SIG-M5 (cell line): ENCODE data around the gene CANT1.
"Not testable (repeated sequence)": the region's sequence is repeated elsewhere in the genome, so short reads cannot be mapped to it uniquely, and the experiment has no call there.

Source experiments
- DNase-seq: peaks from one replicate; lab custom pipeline; 2025; lab: John Stamatoyannopoulos, UW

The CANT1 gene

DNA sequence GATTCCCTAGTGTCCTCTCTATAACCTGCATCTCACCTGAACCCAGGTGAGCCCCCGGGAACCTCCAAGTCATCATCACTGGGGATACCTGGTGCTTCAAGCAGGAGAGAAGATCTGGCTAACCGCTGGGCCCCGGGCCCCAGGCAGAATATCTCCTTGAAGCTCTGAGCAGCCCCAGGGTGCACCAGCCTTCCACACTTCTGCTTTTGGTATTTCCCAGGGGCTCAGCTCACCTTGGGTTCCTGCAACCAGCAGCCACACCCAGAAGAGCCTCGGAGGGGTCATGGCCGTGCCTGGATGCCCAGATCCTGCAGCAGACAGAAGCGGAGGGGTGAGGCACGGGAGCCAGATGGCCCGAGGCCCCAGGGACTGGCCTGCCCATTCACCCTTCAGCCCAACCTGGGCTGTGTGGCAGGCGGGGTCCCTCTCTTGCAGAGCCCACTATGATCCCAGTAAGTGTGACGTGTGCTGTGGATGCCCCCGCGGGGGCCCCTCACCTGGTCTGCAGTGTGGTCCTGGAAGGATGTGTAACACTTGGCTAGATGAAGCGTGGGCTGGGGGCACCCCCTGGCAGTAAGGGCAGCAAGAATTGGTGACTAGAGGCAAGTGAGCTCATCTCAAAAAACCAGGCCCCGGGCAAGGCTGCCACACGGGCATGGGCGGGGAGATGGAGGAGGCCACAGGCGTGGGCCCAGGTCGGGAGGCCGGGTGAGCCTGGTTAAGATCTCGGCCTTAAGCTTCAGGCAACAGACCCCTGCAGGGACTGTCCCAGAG lies 32.5 kb downstream of the CANT1 start:
- DNase-seq = no peak

DNA sequence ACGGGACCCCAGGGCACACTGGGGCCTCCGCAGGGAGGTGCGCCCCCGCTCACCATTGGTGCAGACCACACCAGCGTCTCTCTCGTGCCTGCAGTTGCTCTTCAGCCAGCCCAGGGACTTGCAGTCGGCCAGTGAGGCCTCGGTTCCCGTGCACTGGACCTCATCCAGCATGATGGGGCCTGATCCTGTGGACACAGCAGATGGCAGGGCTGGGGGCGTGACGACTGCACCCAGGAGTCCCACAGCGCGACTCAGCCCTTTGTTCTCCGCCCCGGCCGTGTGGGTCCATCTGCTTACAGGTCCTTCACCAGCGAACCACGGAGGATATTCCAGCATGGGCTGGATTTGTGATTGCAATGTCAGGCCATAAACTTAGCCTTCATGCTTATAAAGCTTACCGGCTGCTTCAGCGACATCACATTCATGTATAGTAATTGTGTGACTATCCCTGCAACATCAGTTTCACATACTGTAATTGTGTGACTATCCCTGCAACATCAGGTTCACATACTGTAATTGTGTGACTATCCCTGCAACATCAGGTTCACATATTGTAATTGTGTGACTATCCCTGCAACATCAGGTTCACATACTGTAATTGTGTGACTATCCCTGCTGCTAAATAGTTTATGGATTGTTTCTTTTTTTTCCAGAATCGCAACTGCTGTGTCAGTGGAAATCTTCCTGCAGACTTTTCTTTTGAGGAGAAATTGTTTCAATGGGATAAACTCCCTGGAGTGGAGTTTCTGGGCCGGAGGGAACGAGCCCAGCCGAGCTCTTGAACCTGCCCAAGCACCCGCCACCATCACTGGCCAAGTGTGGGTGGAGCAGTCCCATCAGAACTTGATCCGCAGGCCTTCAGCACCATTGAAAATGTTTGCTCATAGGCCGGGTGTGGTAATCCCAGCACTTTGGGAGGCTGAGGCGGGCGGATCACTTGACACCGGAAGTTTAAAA lies 34.7 kb downstream of the CANT1 start:
- DNase-seq = no peak

DNA sequence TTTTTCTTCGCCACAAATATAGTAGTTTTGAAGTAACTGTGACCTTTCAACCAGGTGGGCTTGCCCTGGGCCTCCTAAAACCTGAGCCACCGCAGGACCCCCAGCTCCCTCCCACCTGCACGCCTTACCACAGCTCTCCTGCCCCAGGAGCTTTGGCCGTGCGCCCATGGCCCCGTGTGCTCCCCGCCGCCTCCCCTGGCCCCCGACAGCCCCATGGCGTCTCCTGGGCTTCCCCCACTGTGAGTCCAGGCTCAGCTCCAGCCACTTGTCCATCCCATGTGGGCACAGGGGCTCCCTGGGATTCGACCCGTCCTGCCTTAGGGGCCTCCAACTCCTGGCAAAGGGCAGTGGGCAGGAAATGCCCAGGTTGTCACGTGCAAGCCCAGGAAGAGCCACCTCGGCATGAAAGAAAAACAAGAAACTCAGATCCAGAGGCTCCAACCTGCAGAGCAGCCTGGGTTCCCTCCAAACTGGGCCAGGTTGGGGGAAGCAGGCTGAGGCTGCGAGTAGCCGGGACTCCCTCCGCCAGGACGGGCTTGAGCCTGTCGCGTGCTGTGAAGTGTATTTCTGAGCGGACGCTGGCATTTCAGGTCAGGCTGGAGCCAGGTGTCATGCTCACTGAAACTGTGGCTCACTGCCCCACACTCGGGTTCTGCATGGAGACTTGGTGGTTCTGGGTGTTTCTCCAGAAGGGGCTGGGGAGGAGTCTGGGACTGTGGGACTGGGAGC lies 35.6 kb downstream of the CANT1 start:
- DNase-seq = no peak

DNA sequence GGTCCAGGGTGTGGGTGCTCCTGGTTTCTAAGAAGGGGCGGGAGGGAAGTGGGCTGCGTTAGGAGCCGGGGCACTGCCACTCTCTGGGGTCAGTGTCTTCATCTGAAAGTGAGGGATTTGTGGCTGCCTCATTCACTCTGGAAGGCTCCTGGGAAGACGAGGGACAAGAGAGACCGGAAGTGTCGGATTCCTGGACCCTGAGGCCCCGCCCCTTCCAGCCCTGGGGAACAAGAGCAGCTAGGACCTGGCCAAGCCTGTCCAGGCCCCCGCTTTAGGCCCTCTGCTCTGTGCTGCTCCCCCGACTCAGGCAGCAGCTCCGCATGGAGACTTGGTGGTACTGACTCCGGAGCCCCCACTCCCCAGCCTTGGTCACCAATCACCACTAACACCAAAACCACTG lies 36.4 kb downstream of the CANT1 start:
- DNase-seq = no peak

DNA sequence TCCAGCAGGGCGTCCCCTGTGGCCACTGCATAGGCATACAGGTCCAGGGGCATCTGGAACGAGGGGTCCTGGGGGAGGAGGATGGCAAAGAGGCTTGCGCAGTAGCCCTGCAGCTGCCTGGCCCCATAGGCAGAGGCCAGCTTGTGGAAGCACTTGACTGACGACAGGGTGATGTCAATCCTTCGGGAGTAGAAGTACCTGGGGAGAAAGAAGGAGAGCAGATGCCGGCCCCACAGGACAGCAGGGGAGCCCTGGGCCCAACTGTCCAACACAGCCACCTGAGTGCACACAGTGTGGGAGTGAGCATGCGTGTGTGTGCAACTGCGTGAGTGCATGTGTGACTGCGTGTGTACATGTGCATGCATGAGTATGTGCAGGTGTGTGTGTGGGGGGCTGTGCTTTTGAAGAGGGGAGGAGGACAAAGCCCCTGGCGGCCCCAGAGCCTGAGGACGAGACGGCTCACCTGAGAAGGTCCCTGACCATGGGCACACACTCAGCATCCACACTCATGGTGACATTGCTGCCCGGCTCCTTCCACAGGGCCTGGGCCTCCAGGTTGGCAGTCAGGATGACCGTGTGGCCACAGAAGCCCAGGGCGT lies 37.0 kb downstream of the CANT1 start:
- no peak for DNase-seq

DNA sequence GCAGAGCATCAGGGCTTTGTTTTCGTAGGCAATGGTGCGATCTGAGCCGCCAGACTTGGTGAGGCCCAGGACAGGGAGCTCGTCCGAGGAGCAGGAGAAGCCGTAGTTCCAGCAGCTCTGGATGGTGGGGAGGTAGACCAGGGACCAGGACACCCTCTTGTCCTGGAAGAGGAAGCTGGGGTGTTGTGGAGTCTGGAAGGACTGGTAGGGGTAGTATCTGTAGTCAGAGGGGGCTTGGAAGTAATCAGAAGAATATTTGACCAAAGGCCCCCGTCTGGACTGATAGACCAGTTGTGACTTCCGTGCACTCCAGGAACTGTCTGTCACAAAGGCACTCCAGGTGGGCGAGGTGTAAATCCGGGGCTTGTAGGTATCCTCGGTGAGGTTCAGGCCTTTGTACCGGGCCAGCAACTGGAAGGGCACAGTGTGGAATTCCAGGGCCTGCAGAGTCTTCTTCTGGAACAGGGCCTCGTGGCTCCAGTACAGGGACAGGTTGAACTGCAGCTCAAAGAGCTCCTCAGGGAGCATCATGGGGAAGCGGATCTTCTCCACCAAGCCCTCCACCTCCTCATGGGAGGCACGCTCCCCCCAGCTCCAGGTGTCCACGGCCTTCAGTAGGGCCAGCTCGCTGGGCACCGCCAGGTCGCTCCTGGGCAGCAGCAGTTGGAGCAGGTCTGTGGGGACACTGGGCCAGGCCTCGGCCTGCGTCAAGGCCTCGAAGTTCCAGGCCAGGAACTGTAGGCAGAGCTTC lies 37.6 kb downstream of the CANT1 start:
- no peak for DNase-seq

DNA sequence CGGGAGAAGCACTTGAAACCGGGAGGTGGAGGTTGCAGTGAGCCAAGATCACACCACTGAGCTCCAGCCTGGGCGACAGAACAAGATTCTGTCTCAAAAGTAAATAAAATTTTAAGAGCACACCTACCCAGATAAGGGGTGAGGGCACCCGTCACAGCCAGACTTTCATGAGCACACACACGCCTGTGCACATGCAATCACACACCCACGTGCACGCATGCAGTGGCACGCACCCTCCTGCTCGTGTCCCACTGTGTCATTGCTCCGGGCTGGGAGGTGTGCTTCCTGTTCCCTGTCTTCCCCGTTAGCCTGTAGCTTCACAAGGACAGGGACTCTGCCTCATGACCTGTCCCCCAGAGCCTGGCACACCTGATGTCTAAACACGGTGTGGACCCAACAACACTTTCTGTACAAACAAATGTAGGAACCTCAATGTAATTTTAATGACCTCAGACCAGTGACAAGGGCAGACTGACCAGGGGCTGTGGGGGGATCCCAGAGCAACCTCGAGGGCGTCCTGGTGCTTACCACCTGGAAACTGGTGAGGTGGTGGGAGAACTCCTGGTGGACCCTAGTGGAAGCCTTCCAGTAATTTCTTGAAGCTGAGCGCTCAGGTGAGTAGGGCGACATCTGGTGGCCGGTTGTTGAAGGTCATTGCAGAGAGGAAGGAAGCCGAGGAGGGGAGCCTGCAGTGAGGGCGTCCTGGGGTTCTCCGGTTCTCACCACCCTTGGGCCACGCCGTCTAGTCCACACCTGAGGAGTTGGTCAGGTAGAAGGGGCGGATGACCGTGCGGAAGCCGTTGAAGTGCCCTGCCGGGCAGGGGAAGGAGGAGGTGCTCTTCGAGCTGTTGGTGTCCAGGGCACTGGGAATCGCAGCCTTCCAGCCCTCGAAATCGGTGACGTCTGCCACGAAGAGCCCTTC lies 38.5 kb downstream of the CANT1 start:
- peak; percentile 38 for DNase-seq

DNA sequence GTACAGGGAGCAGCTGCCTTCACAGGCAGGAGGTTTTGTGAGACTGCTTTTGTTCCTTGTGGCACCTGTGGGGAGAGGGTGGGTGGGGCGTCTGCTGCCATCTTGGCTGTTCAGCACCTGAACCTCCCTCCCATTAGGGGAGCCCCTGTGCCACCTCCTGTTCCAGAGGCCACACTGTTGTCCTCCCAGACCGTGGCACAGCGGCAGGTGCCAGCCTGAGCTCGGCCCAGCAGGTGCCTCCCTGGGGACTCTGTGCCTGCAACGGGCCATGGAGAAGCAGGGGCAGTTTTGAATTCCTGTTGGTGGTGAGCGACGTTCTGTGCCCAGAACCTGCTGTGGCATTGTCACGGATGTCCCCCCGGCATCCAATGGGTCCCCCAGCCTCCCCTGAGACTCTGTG lies 39.7 kb downstream of the CANT1 start:
- no peak for DNase-seq

DNA sequence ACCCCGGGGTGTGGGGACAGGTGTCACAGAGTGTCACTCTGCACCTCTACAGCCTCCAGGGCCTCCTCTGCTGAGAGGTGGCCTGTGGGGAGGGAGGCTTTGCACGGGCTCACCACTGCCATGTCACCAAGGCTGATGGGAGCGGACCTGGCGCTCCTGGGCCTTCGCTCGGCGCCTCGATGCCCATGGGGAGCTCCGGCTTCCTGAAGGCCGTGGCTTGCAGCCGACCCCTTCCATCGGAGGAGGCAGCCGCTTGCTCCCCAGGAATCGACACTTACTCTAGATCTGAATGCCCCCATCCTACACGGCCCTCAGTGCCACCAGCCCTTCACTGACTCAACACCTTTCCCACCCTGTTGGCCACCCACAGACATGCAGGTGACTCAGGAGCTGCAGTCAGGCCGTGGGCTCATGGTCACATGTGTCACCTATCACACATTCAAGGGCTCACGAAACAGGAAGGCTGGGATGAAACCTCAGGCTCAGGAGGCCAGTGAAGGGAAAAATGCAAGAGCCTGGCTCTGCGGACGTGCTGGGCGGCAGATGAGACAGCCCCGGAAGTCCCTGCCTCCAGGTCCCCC lies 41.7 kb downstream of the CANT1 start:
- DNase-seq = no peak

DNA sequence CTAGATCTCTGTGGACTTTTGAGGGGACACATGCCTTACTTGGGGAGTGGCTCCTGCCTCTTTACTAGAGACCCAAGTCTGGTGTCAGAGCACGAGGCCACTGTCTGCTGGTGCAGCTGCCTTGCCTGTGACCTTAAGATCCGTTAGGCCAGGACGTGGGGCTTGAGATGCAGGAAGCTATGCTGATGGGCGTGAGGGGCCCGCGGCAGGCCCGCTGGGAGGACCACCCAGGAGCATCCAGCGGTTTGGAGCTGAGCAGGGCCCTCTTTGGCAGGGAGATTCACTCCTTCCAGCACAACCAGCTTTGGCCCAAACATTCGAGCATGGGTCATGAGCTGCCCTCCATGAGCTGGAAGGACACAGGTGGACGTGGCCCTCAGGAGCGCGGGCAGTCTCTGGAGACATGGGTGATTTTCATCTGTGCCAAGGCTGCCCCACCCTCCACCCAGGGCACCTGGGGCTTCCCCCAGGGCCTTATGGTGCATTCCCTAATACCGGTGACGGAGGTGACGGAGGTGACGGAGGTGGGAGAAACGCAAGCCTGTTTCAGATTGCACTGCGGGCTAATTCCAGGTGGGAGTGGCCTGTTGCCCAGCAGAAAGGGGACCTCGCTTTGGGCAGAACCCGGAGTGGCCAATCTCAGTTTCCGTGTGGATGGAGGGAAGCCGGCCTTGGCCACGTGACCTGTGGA lies 42.5 kb downstream of the CANT1 start:
- no peak for DNase-seq

DNA sequence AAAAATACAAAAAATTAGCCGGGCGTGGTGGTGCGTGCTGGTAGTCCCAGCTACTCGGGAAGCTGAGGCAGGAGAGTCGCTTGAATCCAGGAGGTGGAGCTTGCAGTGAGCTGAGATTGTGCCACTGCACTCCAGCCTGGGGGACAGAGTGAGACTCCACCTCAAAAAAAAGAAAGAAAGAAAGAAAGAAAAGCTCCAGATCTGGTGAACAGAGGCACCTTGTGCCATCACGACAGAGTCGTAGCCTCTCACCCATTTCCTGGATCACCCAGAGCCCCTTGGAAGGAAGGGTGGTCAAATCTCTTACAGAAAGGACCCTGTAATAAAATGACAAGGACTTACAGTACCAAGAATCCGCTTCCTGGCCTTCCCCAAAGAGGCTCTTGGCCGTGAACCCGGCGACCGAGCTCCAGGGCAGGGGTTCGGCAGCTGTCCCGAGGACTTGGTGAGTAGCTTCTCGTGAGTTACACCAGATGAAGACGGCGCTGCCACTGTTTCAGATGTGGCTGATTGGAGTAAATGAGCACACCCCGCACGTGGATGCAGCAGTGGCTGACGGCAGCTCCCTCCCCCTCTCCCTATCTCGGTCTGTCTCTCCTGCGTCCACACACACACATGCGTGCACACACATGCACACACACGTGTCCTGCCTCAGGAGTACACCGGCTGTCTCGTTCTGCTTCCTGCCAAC lies 43.3 kb downstream of the CANT1 start:
- DNase-seq = no peak

DNA sequence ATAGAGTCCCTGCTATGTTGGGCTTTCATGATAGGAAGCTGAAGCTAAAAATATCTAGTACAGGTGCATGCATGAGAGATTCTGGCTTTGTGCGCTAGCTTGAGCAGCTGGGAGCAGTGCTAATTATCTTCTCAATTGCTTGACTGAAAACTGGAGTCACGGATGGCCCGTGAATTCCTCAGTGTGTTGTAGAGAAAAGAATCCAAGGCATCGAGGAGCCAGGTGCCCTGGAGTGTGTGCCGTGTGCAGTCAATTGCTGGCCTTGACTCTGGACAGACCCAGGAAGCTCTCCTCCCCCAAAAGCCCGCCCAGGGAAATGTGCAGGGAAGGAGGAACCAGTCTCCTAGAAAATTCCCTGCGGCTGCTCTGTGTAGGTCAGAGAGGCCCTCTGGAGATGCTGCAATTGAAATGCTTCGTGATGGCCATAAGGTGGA lies 44.1 kb downstream of the CANT1 start:
- no peak for DNase-seq

DNA sequence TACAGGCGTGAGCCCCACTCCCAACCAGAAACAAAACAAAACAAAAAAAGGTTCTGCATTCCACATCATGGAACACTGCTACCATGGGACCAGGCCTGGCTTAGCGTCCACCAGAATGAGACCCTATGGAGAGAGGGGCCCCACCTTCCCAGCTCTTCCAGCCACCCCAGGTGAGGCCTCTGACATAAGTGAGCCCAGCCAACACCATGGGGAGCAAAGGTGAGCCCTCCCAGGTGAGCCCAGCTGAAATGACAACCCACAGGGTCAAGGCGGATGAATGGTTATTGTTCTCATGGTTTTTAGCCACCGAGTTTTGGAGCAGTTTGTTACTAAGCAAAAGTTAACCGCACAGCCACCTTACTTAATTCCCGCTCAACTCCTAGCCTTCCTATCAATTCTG lies 46.2 kb downstream of the CANT1 start:
- DNase-seq = no peak

DNA sequence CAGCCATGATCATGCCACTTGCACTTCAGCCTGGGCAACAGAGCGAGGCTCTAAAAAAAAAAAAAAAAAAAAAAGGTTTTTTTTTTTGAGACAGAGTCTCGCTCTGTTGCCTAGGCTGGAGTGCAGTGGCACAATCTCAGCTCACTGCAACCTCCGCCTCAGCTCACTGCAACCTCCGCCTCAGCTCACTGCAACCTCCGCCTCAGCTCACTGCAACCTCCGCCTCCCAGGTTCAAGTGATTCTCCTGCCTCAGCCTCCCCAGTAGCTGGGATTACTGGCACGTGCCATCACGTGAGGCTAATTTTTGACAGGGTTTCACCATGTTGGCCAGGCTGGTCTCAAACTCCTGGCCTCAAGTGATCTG lies 46.6 kb downstream of the CANT1 start:
- not testable (repeated sequence) for DNase-seq

DNA sequence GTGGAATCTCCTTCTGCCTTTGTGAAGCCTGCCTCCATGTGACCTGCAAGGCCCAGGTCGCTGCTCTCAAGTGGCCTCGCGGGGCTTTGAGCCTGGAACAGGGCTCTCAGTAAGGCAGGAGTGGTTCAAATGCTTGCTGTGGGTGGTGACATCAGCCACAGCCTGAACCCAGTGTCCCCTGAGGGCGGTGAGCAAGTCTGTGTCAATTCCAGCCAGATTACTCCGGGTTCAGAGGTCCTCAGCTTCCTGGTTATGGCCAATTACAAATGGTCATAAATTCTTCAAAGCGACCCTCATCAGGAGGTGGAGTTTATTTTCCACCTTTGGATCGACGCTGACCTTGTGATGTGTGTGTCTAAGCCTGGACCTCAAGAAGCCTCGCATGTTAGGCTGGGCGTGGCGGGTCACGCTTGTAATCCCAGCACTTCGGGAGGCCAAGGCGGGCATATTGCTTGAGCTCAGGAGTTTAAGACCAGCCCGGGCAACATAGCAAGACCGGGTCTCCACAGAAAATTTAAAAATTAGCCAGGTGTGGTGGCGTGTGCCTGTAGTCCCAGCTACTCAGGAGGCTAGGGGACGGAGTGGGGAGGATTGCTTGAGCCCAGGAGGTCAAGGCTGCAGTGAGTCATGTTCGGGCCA lies 47.1 kb downstream of the CANT1 start:
- DNase-seq = no peak

DNA sequence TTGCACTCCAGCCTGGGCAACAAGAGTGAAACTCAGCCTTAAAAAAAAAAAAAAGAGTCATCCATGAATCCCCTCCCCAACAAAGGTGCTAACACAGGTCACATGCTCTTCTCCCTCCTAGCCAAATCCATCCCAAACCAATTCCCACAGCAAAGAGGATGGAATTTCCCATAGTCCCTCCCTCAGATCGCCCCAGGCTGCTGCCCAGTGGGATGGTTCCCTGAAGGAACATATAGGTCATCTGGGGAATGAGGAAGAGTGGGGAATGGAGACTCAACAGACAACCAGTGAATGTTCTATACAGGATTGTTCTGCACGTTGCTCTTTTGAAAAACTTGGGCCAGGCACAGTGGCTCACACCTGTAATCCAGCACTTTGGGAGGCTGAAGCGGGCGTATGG lies 48.0 kb downstream of the CANT1 start:
- no peak for DNase-seq

DNA sequence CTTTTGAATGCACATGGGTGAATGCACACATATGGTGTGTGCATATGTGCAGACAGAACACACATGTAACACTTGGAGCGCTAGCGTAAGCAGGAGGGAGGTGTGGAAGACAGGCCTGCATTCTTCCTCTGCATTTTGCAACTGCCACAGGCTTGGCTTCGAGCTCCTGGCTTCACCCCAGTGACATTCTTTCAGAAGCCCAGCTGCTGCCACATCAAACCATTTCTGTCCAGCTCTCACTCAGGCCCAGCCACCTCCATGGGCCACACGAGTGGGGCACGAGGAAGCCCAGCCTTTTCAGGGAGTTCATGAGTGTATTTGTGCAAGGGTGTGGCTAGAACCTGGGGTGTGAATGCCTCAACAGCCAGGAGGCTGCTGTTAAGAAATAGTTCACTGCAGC lies 48.6 kb downstream of the CANT1 start:
- no peak for DNase-seq

DNA sequence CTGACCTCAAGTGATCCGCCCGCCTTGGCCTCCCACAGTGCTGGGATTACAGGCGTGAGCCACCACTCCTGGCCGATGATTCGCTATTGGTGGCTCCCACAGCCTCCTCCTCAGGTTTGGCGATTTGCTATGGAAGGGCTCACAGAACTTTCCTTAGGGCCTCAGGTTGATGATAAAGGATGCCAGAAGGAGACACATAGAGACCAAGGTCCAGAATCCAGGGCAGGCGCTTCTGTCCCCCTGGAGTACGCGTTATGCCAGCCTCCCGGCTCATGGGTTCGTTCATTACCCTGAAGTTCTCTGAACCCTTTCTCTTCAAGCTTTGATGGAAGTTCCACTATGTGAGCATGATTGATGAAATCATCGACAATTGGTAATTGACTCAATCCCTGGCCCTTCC lies 49.8 kb downstream of the CANT1 start:
- DNase-seq = no peak
